GM12801 (cell line): Measurements from ENCODE around the gene MAPK7.
A peak's percentile ranks its signal among the peaks of the same experiment; 100 is the strongest.

Experiments used
- TF ChIP-seq, protein P1 (sequence below): IDR thresholded peaks from one replicate; pipeline ENCODE4 v1.5.1; 2011; ENCODE audit warnings: control low read depth; ENCODE audit not compliant: insufficient read length; ENCODE audit errors: extremely low read depth

Gene MAPK7

GRCh38 chr17:19362277-19363113 is 15.8 kb upstream of the MAPK7 start, which contains the start of gene B9D1:
Gene B9D1 (minus strand): TSS chr17:19362723. CDS start chr17:19362569, 154 bp downstream.
- TF ChIP-seq, protein P1, sequence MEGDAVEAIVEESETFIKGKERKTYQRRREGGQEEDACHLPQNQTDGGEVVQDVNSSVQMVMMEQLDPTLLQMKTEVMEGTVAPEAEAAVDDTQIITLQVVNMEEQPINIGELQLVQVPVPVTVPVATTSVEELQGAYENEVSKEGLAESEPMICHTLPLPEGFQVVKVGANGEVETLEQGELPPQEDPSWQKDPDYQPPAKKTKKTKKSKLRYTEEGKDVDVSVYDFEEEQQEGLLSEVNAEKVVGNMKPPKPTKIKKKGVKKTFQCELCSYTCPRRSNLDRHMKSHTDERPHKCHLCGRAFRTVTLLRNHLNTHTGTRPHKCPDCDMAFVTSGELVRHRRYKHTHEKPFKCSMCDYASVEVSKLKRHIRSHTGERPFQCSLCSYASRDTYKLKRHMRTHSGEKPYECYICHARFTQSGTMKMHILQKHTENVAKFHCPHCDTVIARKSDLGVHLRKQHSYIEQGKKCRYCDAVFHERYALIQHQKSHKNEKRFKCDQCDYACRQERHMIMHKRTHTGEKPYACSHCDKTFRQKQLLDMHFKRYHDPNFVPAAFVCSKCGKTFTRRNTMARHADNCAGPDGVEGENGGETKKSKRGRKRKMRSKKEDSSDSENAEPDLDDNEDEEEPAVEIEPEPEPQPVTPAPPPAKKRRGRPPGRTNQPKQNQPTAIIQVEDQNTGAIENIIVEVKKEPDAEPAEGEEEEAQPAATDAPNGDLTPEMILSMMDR, result peak; percentile 42

- TF ChIP-seq, protein P1, result no peak
Observed at GRCh38 chr17:19363114-19363438, 15.2 kb upstream of the MAPK7 start.

DNA sequence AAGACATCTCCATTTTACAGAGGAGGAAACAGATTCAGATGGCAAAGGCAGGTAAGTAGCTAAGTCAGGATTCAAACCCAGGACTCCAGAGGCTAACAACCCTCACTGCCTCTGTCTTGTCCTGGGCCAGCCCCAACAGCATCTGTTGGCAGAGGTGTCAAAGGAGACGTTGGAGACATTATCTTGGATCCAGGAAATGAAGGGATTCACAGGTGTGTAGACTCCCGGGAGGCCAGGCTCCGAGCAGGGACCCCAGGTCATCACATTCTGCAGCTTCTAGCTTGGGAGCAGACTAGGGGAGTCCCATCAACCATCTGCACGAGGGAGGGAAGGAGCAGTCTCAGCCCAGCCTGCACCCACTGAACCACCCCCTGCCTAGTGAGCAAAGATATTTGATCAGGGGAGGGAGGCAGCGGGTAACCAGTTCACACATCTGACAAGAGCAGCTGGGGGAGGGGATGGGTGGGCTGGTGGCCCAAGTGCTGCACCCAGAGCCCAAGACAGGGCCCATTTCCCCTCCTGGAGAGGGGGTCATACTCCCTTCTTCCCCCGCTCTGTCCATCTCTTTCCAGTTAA is 14.8 kb upstream of the MAPK7 start:
- TF ChIP-seq, protein P1, result no peak

DNA sequence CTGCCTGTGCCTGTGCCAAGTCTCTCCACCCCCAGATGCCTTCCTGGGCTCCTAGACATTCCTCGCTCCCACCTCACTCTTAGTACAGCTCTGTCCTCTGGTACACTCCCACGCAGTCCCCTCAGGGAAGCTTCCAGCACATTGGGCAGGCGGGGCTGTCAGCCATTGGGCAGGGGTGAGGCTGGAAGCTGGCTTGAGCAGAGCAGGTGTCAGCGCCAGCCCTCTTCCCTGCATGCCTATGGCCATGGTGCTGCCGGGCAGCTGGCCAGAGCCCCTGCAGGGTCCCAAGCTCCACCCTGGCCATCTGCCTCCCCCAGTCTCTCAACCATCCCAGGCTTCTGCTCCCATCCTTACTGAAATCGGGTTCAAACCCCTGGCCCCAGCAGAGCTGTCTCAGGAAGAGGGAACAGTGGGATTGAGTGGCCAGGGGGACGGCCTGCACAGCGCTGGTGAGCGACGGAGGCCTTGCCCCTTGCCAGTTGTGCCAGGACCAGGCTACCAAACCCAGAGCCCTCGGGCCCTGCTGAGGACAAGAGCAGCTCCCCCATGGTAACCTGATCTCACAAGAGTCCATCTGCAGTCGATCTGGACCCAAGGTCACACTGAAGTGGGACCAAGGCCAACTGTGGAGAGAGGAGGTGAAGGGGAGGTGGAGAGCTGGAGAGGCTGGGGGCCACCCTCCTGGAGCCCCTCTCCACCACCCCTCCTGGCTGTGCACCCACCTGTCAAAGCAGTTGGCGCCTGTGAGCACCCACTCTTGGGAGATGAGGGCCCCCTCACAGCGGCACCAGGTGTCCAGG is 13.4 kb upstream of the MAPK7 start:
- TF ChIP-seq, protein P1, result no peak

DNA sequence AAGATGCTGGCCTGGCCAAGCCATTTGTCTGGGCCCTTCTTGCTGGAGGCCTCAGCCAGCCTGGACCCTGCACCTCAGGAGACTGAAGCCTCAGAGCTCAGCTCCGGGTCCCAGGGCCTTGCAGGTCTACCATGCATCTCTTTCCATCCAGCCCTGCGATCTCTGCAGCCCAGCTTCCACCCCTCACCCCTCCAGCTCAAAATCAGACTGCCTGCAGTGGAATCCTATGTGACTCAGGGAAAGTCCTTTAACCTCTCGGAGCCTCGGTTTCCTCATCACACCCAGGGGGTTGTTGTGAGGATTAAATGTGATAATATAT is 12.8 kb upstream of the MAPK7 start:
- TF ChIP-seq, protein P1, result no peak

GRCh38 chr17:19365833-19366636 is 12.3 kb upstream of the MAPK7 start:
- TF ChIP-seq, protein P1, result no peak

GRCh38 chr17:19366637-19366972 is 11.7 kb upstream of the MAPK7 start:
- TF ChIP-seq, protein P1, result no peak
